Smooth muscle cell (in vitro differentiated cells): Measurements from ENCODE around the gene USP11. TPM values are rescaled to one million over a fixed set of nuclear protein-coding genes. Genes with fewer than 3 reads are reported as not detected.

Source experiments
- DNase-seq: peaks from one replicate; lab custom pipeline; 2025; ENCODE audit not compliant: unreplicated experiment; lab: John Stamatoyannopoulos, UW
- H2AFZ ChIP-seq: fragments of 200-600 bp; sonication (generic); 2 replicates; pipeline ENCODE4 v1.6.0; 2016; ENCODE audit warnings: antibody characterized with exemption, low read depth, mild to moderate bottlenecking
- H3F3A ChIP-seq: fragments of 200-600 bp; sonication (generic); 2 replicates; pipeline ENCODE4 v1.6.0; 2017; ENCODE audit warnings: antibody characterized with exemption, low read depth
- H3K27ac ChIP-seq: fragments of 200-600 bp; sonication (generic); 2 replicates; pipeline ENCODE4 v1.5.1; 2016; ENCODE audit warnings: low read depth, mild to moderate bottlenecking
- H3K27me3 ChIP-seq: fragments of 200-600 bp; sonication (generic); 2 replicates; pipeline ENCODE4 v1.6.1; 2016; ENCODE audit warnings: low read depth, mild to moderate bottlenecking
- H3K36me3 ChIP-seq: fragments of 200-600 bp; sonication (generic); 2 replicates; pipeline ENCODE4 v1.5.1; 2016; ENCODE audit warnings: low read depth
- H3K4me1 ChIP-seq: fragments of 200-600 bp; sonication (generic); 2 replicates; pipeline ENCODE4 v1.5.1; 2016; ENCODE audit warnings: low read depth
- H3K4me2 ChIP-seq: fragments of 200-600 bp; sonication (generic); 2 replicates; pipeline ENCODE4 v1.6.0; 2016; ENCODE audit warnings: mild to moderate bottlenecking
- H3K4me3 ChIP-seq: fragments of 200-600 bp; sonication (generic); 2 replicates; pipeline ENCODE4 v1.5.1; 2016; ENCODE audit warnings: mild to moderate bottlenecking
- H3K79me2 ChIP-seq: fragments of 200-600 bp; sonication (generic); 2 replicates; pipeline ENCODE4 v1.6.0; 2016; ENCODE audit warnings: low read depth, mild to moderate bottlenecking
- H3K9ac ChIP-seq: fragments of 200-600 bp; sonication (generic); 2 replicates; pipeline ENCODE4 v1.6.0; 2016; ENCODE audit warnings: low read depth
- H3K9me3 ChIP-seq: fragments of 200-600 bp; sonication (generic); replicated peaks from 2 replicates; pipeline ENCODE4 v1.5.1; 2016; ENCODE audit warnings: low read depth
- H4K20me1 ChIP-seq: fragments of 200-600 bp; sonication (generic); 2 replicates; pipeline ENCODE4 v1.6.0; 2016; ENCODE audit warnings: low read depth
- WGBS: methylation state at CpG from one replicate; pipeline ENCODE4 v1.1.7; 2016; ENCODE audit warnings: low lambda C conversion rate; 5-methylcytosine and 5-hydroxymethylcytosine counted together
- polyA plus RNA-seq: library from polyadenylated mRNA; unstranded; fragments of >200 nt; fragmentation: Nextera tagmentation; extraction: Ambion mirVana; gene quantifications from 2 replicates; pipeline ENCODE4 v1.2.1, GENCODE V29; 2016
- total RNA-seq: library from RNA; depleted of rRNA; stranded (reverse); fragments of >200 nt; gene quantifications from 2 replicates; pipeline ENCODE4 v1.2.3, GENCODE V29; 2014
- TF ChIP-seq, protein P1 (sequence below): fragments of 200-600 bp; sonication (generic); IDR thresholded peaks from 2 replicates; pipeline ENCODE4 v1.5.1; 2017; ENCODE audit warnings: borderline replicate concordance, mild to moderate bottlenecking, antibody characterized with exemption; ENCODE audit not compliant: insufficient read depth, poor library complexity, severe bottlenecking

Gene USP11
- total and polyA plus RNA-seq, 2 experiments from 2014 or later, result 84.0 to 221 TPM

DNA sequence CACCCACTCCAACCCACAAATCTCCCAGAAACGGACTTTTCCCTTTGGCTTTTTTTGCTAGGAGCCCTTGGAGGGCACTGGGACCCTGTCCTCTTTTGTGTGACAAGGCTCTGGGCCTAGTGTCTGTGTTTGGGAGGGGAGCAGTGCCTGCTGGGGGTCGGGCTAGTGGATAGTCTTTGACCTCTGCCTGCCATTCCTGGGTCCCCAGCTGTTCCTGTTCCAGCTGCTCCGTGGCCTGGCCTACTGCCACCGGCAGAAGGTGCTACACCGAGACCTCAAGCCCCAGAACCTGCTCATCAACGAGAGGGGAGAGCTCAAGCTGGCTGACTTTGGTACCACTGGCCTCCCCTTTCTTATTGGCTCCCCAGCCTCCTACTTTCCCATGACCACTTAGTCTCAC, 6.7 kb upstream of the USP11 start:
- Histone ChIP-seq H2AFZ (no peak overlapping the region), H3K9ac (no peak overlapping the region), H3K4me2 (no peak overlapping the region), H3K4me3 (no peak overlapping the region), H3K27me3 (no peaks in the 10 kb centered on the region), H3K4me1 (no peaks in the 10 kb centered on the region), H3K27ac (no peak overlapping the region), H3K36me3 (peaks cover 6% of the 10 kb centered on the region), H3K79me2 (peaks cover 18% of the 10 kb centered on the region), H3K9me3 (no peaks in the 10 kb centered on the region), H4K20me1 (peaks cover 42% of the 10 kb centered on the region), H3F3A (peaks cover 5% of the 10 kb centered on the region)
- TF ChIP-seq, protein P1, sequence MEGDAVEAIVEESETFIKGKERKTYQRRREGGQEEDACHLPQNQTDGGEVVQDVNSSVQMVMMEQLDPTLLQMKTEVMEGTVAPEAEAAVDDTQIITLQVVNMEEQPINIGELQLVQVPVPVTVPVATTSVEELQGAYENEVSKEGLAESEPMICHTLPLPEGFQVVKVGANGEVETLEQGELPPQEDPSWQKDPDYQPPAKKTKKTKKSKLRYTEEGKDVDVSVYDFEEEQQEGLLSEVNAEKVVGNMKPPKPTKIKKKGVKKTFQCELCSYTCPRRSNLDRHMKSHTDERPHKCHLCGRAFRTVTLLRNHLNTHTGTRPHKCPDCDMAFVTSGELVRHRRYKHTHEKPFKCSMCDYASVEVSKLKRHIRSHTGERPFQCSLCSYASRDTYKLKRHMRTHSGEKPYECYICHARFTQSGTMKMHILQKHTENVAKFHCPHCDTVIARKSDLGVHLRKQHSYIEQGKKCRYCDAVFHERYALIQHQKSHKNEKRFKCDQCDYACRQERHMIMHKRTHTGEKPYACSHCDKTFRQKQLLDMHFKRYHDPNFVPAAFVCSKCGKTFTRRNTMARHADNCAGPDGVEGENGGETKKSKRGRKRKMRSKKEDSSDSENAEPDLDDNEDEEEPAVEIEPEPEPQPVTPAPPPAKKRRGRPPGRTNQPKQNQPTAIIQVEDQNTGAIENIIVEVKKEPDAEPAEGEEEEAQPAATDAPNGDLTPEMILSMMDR, result no peak
- no peak for DNase-seq
- 96% methylated on average over 6 of the region's 6 CpGs for WGBS

DNA sequence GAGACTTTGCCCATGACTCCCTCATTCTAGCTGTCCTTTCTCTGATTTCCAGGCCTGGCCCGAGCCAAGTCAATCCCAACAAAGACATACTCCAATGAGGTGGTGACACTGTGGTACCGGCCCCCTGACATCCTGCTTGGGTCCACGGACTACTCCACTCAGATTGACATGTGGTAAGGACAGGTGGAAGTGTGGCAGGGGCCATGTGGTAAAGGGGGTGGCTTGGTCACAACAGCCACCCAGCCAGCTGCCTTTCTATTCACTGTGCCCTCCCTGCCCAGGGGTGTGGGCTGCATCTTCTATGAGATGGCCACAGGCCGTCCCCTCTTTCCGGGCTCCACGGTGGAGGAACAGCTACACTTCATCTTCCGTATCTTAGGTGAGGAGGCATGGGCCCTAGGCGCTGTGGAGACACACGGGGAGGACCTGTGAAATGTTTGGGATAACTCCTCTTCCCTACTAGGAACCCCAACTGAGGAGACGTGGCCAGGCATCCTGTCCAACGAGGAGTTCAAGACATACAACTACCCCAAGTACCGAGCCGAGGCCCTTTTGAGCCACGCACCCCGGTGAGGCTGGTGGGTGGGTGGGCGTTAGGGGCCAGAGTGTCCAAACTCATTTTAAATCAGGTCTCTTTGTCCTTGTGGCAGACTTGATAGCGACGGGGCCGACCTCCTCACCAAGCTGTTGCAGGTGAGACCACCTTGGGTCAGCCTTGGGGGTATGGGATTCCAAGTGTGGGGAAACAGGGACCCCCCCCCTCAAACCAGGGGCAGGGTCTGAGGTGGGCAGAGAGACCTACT, 6.1 kb upstream of the USP11 start:
- Histone ChIP-seq H3K4me3 (no peak overlapping the region), H4K20me1 (peaks cover 35% of the 10 kb centered on the region), H3K9ac (no peak overlapping the region), H3K9me3 (no peaks in the 10 kb centered on the region), H2AFZ (no peak overlapping the region), H3F3A (peaks cover 10% of the 10 kb centered on the region), H3K36me3 (peaks cover 6% of the 10 kb centered on the region), H3K27me3 (no peaks in the 10 kb centered on the region), H3K79me2 (peaks cover 12% of the 10 kb centered on the region), H3K4me1 (no peaks in the 10 kb centered on the region), H3K4me2 (no peak overlapping the region), H3K27ac (no peak overlapping the region)
- 96% methylated on average over 19 of the region's 19 CpGs for WGBS
- TF ChIP-seq, protein P1, result no peak
- no peak for DNase-seq

DNA sequence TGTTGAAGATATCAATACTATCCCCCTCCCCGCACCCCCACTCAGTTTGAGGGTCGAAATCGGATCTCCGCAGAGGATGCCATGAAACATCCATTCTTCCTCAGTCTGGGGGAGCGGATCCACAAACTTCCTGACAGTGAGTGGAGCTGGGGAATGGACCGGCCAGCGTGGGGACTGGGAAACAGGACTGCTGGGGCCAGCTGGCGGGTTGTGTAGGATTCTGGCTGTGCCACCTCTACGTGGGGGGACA, 5.5 kb upstream of the USP11 start:
- 95% methylated on average over 9 of the region's 9 CpGs for WGBS
- Histone ChIP-seq H3K36me3 (peaks cover 6% of the 10 kb centered on the region), H3K27me3 (no peaks in the 10 kb centered on the region)

More for the DNA sequence above, 5.5 kb upstream of the USP11 start:
- Histone ChIP-seq H3K27ac (no peak overlapping the region), H3K79me2 (peaks cover 6% of the 10 kb centered on the region), H3K4me3 (no peak overlapping the region), H2AFZ (no peak overlapping the region), H3F3A (peaks cover 11% of the 10 kb centered on the region), H3K9me3 (no peaks in the 10 kb centered on the region), H3K4me2 (no peak overlapping the region), H4K20me1 (peaks cover 30% of the 10 kb centered on the region), H3K4me1 (peaks cover under 1% of the 10 kb centered on the region), H3K9ac (no peak overlapping the region)
- DNase-seq, result no peak
- TF ChIP-seq, protein P1, result no peak
